GM23338 (cell line): Measurements from ENCODE around the gene FBLN5. TPM values are rescaled to one million over a fixed set of nuclear protein-coding genes. Genes with fewer than 3 reads are reported as not detected.

Experiments used
- ATAC-seq: fragments of 200-7000 bp; cut with Tn5 transposase; 3 replicates; pipeline ENCODE4 v1.9.1; 2020
- DNase-seq: peaks from one replicate; pipeline ENCODE4 v3.0.0-alpha.2; 2015; ENCODE audit warnings: low spot score
- H2AFZ ChIP-seq: fragments of 200-600 bp; sonication (generic); 2 replicates; pipeline ENCODE4 v1.8.0; 2016; ENCODE audit warnings: antibody characterized with exemption, mild to moderate bottlenecking, moderate library complexity
- H3F3A ChIP-seq: fragments of 200-600 bp; sonication (generic); replicated peaks from 2 replicates; pipeline ENCODE4 v1.8.0; 2017; ENCODE audit warnings: antibody characterized with exemption, mixed run types, low read depth
- H3K27ac ChIP-seq: fragments of 200-600 bp; sonication (generic); 2 replicates; pipeline ENCODE4 v1.6.1; 2016; ENCODE audit warnings: low read depth
- H3K27me3 ChIP-seq: fragments of 200-600 bp; sonication (generic); 2 replicates; pipeline ENCODE4 v1.8.0; 2016; ENCODE audit warnings: mild to moderate bottlenecking, mixed run types, moderate library complexity; ENCODE audit not compliant: insufficient read depth
- H3K36me3 ChIP-seq: fragments of 200-600 bp; sonication (generic); 2 replicates; pipeline ENCODE4 v1.8.0; 2016; ENCODE audit warnings: mild to moderate bottlenecking; ENCODE audit not compliant: insufficient read depth
- H3K4me1 ChIP-seq: fragments of 200-600 bp; sonication (generic); 2 replicates; pipeline ENCODE4 v1.8.0; 2016; ENCODE audit warnings: mild to moderate bottlenecking, moderate library complexity; ENCODE audit not compliant: insufficient read depth
- H3K4me2 ChIP-seq: fragments of 200-600 bp; sonication (generic); 2 replicates; pipeline ENCODE4 v1.7.1; 2017; ENCODE audit warnings: mixed run types
- H3K4me3 ChIP-seq: fragments of 200-600 bp; sonication (generic); 2 replicates; pipeline ENCODE4 v1.6.1; 2016; ENCODE audit warnings: mixed run types
- H3K79me2 ChIP-seq: fragments of 200-600 bp; sonication (generic); replicated peaks from 2 replicates; pipeline ENCODE4 v1.8.0; 2017; ENCODE audit warnings: mild to moderate bottlenecking; ENCODE audit not compliant: insufficient read depth
- H3K9me2 ChIP-seq: fragments of 200-600 bp; sonication (generic); 2 replicates; pipeline ENCODE4 v1.8.0; 2017; ENCODE audit not compliant: insufficient read depth
- H4K20me1 ChIP-seq: fragments of 200-600 bp; sonication (generic); replicated peaks from 2 replicates; pipeline ENCODE4 v1.8.0; 2017; ENCODE audit warnings: mild to moderate bottlenecking; ENCODE audit not compliant: insufficient read depth
- H3K27ac Mint-ChIP-seq: 2 replicates; pipeline ENCODE4 v1.8.0; 2020; ENCODE audit warnings: inconsistent platforms, mild to moderate bottlenecking, moderate library complexity, mixed read lengths
- H3K27me3 Mint-ChIP-seq: 3 replicates; pipeline ENCODE4 v1.8.0; 2022; ENCODE audit warnings: low read depth, mild to moderate bottlenecking, moderate library complexity, mixed read lengths, inconsistent platforms; ENCODE audit not compliant: insufficient read depth, poor library complexity
- H3K36me3 Mint-ChIP-seq: 3 replicates; pipeline ENCODE4 v1.8.0; 2021; ENCODE audit warnings: low read depth, mild to moderate bottlenecking, inconsistent platforms, moderate library complexity, mixed read lengths
- H3K4me1 Mint-ChIP-seq: 3 replicates; pipeline ENCODE4 v1.8.0; 2020; ENCODE audit warnings: mild to moderate bottlenecking, inconsistent platforms, mixed read lengths
- H3K4me3 Mint-ChIP-seq: 3 replicates; pipeline ENCODE4 v1.8.0; 2021; ENCODE audit warnings: moderate library complexity, mild to moderate bottlenecking, inconsistent platforms, mixed read lengths
- H3K9me3 Mint-ChIP-seq: 3 replicates; pipeline ENCODE4 v1.8.0; 2020; ENCODE audit warnings: moderate library complexity, mild to moderate bottlenecking, inconsistent platforms, mixed read lengths
- EZH2 ChIP-seq: fragments of 200-600 bp; sonication (generic); IDR thresholded peaks from one replicate; pipeline ENCODE4 v1.8.0; 2017; ENCODE audit warnings: antibody characterized with exemption, mild to moderate bottlenecking, low read depth; ENCODE audit not compliant: unreplicated experiment
- JUNB ChIP-seq: IDR thresholded peaks from one replicate; pipeline ENCODE4 v1.6.1; 2016; ENCODE audit warnings: antibody characterized with exemption; ENCODE audit not compliant: unreplicated experiment
- NANOG ChIP-seq: IDR thresholded peaks from 2 replicates; pipeline ENCODE4 v1.6.1; 2016; ENCODE audit warnings: antibody characterized with exemption, borderline replicate concordance
- POLR2AphosphoS5 ChIP-seq: IDR thresholded peaks from 2 replicates; pipeline ENCODE4 v1.6.1; 2016; ENCODE audit warnings: antibody characterized with exemption, low read depth
- STAT1 ChIP-seq: IDR thresholded peaks from one replicate; pipeline ENCODE4 v1.6.1; 2016; ENCODE audit warnings: antibody characterized with exemption; ENCODE audit not compliant: unreplicated experiment
- ZNF331 ChIP-seq: fragments of 250-450 bp; sonication (Bioruptor Pico); IDR thresholded peaks from 2 replicates; pipeline ENCODE4 v1.5.0; 2020; ENCODE audit warnings: low read depth, mild to moderate bottlenecking, moderate library complexity
- polyA plus RNA-seq: library from polyadenylated mRNA; unstranded; fragments of >200 nt; fragmentation: Nextera tagmentation; extraction: Ambion mirVana; gene quantifications from 2 replicates; pipeline ENCODE4 v1.2.1, GENCODE V29; 2016
- total RNA-seq: library from RNA; depleted of rRNA; stranded (reverse); fragments of >200 nt; shearing (Covaris generic); gene quantifications from 2 replicates; pipeline ENCODE4 v1.2.3, GENCODE V29; 2014
- TF ChIP-seq, protein P1 (sequence below), 2 experiments: fragments of 200-600 bp in 1 of 2; sonication (generic) in 1 of 2; conservative IDR thresholded peaks; 2 replicates each; pipeline versions ENCODE4 v1.5.1 to v1.6.1; 2016 to 2017; ENCODE audit warnings: antibody characterized with exemption in 2 of 2, low read depth in 2 of 2, mild to moderate bottlenecking in 2 of 2, moderate library complexity in 1 of 2
- TF ChIP-seq, protein P2 (sequence below): IDR thresholded peaks from 2 replicates; pipeline ENCODE4 v1.6.1; 2016; ENCODE audit warnings: antibody characterized with exemption
- TF ChIP-seq, protein P3 (sequence below): IDR thresholded peaks from one replicate; pipeline ENCODE4 v1.6.1; 2018; ENCODE audit warnings: antibody characterized with exemption; ENCODE audit not compliant: unreplicated experiment

The FBLN5 gene
- total and polyA plus RNA-seq, 2 experiments from 2014 or later = 4.3 to 4.9 TPM

DNA sequence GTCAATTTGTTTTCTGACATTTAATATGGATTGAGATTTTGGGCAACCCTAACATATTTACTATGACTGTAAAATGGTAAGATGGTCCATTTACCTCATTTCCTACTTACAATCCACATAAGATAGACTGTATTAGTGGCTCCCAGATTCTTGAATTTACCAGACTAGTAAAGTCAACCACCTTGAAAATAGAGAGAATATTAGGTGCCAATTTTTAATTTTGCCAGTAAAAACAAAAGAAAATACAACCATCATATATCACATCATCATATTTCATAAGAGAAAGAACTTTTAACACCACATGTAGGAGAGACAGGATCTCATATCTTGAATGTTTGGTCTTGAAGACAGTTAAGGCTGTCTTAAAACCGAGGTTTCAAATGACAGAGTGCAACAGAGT, 7.7 kb upstream of the FBLN5 start (continued):
- TF ChIP-seq POLR2AphosphoS5 = no peak
- no peak for TF ChIP-seq NANOG
- TF ChIP-seq, protein P1, sequence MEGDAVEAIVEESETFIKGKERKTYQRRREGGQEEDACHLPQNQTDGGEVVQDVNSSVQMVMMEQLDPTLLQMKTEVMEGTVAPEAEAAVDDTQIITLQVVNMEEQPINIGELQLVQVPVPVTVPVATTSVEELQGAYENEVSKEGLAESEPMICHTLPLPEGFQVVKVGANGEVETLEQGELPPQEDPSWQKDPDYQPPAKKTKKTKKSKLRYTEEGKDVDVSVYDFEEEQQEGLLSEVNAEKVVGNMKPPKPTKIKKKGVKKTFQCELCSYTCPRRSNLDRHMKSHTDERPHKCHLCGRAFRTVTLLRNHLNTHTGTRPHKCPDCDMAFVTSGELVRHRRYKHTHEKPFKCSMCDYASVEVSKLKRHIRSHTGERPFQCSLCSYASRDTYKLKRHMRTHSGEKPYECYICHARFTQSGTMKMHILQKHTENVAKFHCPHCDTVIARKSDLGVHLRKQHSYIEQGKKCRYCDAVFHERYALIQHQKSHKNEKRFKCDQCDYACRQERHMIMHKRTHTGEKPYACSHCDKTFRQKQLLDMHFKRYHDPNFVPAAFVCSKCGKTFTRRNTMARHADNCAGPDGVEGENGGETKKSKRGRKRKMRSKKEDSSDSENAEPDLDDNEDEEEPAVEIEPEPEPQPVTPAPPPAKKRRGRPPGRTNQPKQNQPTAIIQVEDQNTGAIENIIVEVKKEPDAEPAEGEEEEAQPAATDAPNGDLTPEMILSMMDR (conservative IDR thresholded peaks at IDR 0.05; ENCODE audit: low read depth in 2 of 2) = no peak
- TF ChIP-seq, protein P2, sequence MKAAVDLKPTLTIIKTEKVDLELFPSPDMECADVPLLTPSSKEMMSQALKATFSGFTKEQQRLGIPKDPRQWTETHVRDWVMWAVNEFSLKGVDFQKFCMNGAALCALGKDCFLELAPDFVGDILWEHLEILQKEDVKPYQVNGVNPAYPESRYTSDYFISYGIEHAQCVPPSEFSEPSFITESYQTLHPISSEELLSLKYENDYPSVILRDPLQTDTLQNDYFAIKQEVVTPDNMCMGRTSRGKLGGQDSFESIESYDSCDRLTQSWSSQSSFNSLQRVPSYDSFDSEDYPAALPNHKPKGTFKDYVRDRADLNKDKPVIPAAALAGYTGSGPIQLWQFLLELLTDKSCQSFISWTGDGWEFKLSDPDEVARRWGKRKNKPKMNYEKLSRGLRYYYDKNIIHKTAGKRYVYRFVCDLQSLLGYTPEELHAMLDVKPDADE = no peak
- no peak for TF ChIP-seq EZH2
- TF ChIP-seq, protein P3, sequence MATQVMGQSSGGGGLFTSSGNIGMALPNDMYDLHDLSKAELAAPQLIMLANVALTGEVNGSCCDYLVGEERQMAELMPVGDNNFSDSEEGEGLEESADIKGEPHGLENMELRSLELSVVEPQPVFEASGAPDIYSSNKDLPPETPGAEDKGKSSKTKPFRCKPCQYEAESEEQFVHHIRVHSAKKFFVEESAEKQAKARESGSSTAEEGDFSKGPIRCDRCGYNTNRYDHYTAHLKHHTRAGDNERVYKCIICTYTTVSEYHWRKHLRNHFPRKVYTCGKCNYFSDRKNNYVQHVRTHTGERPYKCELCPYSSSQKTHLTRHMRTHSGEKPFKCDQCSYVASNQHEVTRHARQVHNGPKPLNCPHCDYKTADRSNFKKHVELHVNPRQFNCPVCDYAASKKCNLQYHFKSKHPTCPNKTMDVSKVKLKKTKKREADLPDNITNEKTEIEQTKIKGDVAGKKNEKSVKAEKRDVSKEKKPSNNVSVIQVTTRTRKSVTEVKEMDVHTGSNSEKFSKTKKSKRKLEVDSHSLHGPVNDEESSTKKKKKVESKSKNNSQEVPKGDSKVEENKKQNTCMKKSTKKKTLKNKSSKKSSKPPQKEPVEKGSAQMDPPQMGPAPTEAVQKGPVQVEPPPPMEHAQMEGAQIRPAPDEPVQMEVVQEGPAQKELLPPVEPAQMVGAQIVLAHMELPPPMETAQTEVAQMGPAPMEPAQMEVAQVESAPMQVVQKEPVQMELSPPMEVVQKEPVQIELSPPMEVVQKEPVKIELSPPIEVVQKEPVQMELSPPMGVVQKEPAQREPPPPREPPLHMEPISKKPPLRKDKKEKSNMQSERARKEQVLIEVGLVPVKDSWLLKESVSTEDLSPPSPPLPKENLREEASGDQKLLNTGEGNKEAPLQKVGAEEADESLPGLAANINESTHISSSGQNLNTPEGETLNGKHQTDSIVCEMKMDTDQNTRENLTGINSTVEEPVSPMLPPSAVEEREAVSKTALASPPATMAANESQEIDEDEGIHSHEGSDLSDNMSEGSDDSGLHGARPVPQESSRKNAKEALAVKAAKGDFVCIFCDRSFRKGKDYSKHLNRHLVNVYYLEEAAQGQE = no peak
- no peak for TF ChIP-seq JUNB
- no peak for TF ChIP-seq ZNF331
- TF ChIP-seq STAT1 = no peak

DNA sequence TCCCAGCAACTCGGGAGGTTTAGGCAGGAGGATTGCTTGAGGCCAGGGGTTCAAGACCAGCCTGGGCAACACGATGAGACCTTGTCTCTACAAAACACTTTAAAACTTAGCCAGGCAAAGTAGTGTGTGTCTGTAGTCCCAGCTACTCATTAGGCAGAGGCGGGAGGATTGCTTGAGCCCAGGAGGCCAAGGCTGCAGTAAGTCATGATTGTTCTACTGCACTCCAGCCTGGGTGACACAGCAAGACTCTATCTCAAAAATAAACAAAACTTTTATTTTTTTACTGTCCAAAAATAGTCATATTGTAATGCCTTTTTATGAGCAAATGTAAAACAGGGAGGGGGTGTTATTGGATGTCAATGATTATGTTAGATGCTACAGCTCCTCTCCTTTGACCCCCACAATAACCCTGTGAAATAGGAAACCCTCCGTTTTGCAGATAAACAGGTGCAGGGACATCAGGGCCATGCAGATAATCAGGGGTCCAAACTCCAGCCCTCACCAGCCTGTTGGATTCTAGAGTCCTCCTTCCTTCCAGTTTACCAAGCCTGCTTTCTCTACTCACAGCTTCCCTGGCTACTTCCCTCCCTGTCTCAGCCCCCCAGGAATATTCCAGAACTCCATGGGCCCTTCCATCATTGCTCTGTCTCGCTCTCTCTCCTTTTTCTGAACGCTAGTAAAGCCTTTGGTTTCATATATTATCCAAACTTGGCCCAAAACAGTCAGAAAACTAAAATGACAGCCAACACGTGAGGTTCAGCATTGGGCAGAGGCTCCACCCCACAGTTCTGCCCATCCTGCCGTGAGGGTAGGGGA, 5.9 kb upstream of the FBLN5 start:
- TF ChIP-seq ZNF331 (no peak), EZH2 (no peak), POLR2AphosphoS5 (no peak)
- peaks cover 3% of the 10 kb centered on the region; the same call in 2 of the 3 replicates for H3K4me1 Mint-ChIP-seq
- H3K27ac ChIP-seq = no peak overlapping the region
- no peak for ATAC-seq
- H3K4me1 ChIP-seq = peaks cover 3% of the 10 kb centered on the region; the same call in 1 of the 2 replicates
- H3K4me2 ChIP-seq = no peak overlapping the region
- H3K9me2 ChIP-seq = no peaks in the 10 kb centered on the region
- H2AFZ ChIP-seq = peak overlapping the region; percentile 76
- no peaks in the 10 kb centered on the region for H3K36me3 Mint-ChIP-seq
- no peaks in the 10 kb centered on the region for H3K9me3 Mint-ChIP-seq
- H3K4me3 ChIP-seq = no peak overlapping the region
- no peaks in the 10 kb centered on the region for H4K20me1 ChIP-seq
- no peak overlapping the region for H3K4me3 Mint-ChIP-seq
- DNase-seq = no peak
- no peak overlapping the region for H3K27ac Mint-ChIP-seq
- peaks cover 10% of the 10 kb centered on the region for H3K27me3 ChIP-seq
- H3F3A ChIP-seq = no peaks in the 10 kb centered on the region
- no peaks in the 10 kb centered on the region for H3K79me2 ChIP-seq
- H3K36me3 ChIP-seq = no peaks in the 10 kb centered on the region
- peaks cover 6% of the 10 kb centered on the region for H3K27me3 Mint-ChIP-seq
